ENCODE results near the gene UBR4. TPM values are rescaled to one million over a fixed set of nuclear protein-coding genes. Genes with fewer than 3 reads are reported as not detected.

Gene UBR4
- total and polyA plus RNA-seq, 2 experiments from 2014 or later: 111 to 230 TPM

GRCh38 chr1:19033926-19034680, 176.0 kb downstream of the UBR4 start:
- no peaks in the 10 kb centered on the region for H3K9me3 Mint-ChIP-seq
- H3K79me2 ChIP-seq (replicated peaks; ENCODE audit: insufficient read depth): no peaks in the 10 kb centered on the region
- no peak overlapping the region for H2AFZ ChIP-seq
- no peak for TF ChIP-seq EZH2phosphoT487 (IDR thresholded peaks at IDR 0.05; ENCODE audit: unreplicated experiment)
- H3K27ac Mint-ChIP-seq: no peak overlapping the region
- H3K27ac ChIP-seq (ENCODE audit: low read depth): no peak overlapping the region
- H3F3A ChIP-seq (replicated peaks; ENCODE audit: low read depth): no peaks in the 10 kb centered on the region
- H3K4me1 ChIP-seq (ENCODE audit: insufficient read depth): no peaks in the 10 kb centered on the region
- no peak overlapping the region for H3K4me3 ChIP-seq
- DNase-seq (ENCODE audit: low spot score) (no peak), ATAC-seq (no peak)
- no peak overlapping the region for H3K4me2 ChIP-seq
- no peaks in the 10 kb centered on the region for H3K36me3 Mint-ChIP-seq (ENCODE audit: low read depth)
- no peaks in the 10 kb centered on the region for H3K9me2 ChIP-seq (ENCODE audit: insufficient read depth)
- H3K4me3 Mint-ChIP-seq: no peak overlapping the region
- peaks cover 3% of the 10 kb centered on the region; the same call in 1 of the 3 replicates for H3K4me1 Mint-ChIP-seq
- H3K27me3 ChIP-seq (ENCODE audit: insufficient read depth): no peaks in the 10 kb centered on the region
- H3K27me3 Mint-ChIP-seq (ENCODE audit: insufficient read depth, low read depth, poor library complexity): peaks cover 4% of the 10 kb centered on the region
- no peaks in the 10 kb centered on the region for H4K20me1 ChIP-seq (replicated peaks; ENCODE audit: insufficient read depth)
- no peaks in the 10 kb centered on the region for H3K36me3 ChIP-seq (ENCODE audit: insufficient read depth)

- peaks cover 3% of the 10 kb centered on the region; the same call in 1 of the 3 replicates for H3K4me1 Mint-ChIP-seq
- DNase-seq (ENCODE audit: low spot score) (no peak), ATAC-seq (no peak)
- H3K27ac Mint-ChIP-seq: no peak overlapping the region
- no peak overlapping the region for H3K4me3 Mint-ChIP-seq
- H3K9me3 Mint-ChIP-seq: no peaks in the 10 kb centered on the region
- H3K36me3 ChIP-seq (ENCODE audit: insufficient read depth): no peaks in the 10 kb centered on the region
- H2AFZ ChIP-seq: no peak overlapping the region
- no peaks in the 10 kb centered on the region for H3K36me3 Mint-ChIP-seq (ENCODE audit: low read depth)
- no peaks in the 10 kb centered on the region for H3K79me2 ChIP-seq (replicated peaks; ENCODE audit: insufficient read depth)
- H3K27ac ChIP-seq (ENCODE audit: low read depth): no peak overlapping the region
- H3F3A ChIP-seq (replicated peaks; ENCODE audit: low read depth): no peaks in the 10 kb centered on the region
- no peaks in the 10 kb centered on the region for H3K4me1 ChIP-seq (ENCODE audit: insufficient read depth)
- peaks cover 4% of the 10 kb centered on the region for H3K27me3 Mint-ChIP-seq (ENCODE audit: insufficient read depth, low read depth, poor library complexity)
- no peaks in the 10 kb centered on the region for H3K27me3 ChIP-seq (ENCODE audit: insufficient read depth)
- no peaks in the 10 kb centered on the region for H3K9me2 ChIP-seq (ENCODE audit: insufficient read depth)
- no peak for TF ChIP-seq REST (IDR thresholded peaks at IDR 0.05; ENCODE audit: unreplicated experiment)
- TF ChIP-seq, protein P1, sequence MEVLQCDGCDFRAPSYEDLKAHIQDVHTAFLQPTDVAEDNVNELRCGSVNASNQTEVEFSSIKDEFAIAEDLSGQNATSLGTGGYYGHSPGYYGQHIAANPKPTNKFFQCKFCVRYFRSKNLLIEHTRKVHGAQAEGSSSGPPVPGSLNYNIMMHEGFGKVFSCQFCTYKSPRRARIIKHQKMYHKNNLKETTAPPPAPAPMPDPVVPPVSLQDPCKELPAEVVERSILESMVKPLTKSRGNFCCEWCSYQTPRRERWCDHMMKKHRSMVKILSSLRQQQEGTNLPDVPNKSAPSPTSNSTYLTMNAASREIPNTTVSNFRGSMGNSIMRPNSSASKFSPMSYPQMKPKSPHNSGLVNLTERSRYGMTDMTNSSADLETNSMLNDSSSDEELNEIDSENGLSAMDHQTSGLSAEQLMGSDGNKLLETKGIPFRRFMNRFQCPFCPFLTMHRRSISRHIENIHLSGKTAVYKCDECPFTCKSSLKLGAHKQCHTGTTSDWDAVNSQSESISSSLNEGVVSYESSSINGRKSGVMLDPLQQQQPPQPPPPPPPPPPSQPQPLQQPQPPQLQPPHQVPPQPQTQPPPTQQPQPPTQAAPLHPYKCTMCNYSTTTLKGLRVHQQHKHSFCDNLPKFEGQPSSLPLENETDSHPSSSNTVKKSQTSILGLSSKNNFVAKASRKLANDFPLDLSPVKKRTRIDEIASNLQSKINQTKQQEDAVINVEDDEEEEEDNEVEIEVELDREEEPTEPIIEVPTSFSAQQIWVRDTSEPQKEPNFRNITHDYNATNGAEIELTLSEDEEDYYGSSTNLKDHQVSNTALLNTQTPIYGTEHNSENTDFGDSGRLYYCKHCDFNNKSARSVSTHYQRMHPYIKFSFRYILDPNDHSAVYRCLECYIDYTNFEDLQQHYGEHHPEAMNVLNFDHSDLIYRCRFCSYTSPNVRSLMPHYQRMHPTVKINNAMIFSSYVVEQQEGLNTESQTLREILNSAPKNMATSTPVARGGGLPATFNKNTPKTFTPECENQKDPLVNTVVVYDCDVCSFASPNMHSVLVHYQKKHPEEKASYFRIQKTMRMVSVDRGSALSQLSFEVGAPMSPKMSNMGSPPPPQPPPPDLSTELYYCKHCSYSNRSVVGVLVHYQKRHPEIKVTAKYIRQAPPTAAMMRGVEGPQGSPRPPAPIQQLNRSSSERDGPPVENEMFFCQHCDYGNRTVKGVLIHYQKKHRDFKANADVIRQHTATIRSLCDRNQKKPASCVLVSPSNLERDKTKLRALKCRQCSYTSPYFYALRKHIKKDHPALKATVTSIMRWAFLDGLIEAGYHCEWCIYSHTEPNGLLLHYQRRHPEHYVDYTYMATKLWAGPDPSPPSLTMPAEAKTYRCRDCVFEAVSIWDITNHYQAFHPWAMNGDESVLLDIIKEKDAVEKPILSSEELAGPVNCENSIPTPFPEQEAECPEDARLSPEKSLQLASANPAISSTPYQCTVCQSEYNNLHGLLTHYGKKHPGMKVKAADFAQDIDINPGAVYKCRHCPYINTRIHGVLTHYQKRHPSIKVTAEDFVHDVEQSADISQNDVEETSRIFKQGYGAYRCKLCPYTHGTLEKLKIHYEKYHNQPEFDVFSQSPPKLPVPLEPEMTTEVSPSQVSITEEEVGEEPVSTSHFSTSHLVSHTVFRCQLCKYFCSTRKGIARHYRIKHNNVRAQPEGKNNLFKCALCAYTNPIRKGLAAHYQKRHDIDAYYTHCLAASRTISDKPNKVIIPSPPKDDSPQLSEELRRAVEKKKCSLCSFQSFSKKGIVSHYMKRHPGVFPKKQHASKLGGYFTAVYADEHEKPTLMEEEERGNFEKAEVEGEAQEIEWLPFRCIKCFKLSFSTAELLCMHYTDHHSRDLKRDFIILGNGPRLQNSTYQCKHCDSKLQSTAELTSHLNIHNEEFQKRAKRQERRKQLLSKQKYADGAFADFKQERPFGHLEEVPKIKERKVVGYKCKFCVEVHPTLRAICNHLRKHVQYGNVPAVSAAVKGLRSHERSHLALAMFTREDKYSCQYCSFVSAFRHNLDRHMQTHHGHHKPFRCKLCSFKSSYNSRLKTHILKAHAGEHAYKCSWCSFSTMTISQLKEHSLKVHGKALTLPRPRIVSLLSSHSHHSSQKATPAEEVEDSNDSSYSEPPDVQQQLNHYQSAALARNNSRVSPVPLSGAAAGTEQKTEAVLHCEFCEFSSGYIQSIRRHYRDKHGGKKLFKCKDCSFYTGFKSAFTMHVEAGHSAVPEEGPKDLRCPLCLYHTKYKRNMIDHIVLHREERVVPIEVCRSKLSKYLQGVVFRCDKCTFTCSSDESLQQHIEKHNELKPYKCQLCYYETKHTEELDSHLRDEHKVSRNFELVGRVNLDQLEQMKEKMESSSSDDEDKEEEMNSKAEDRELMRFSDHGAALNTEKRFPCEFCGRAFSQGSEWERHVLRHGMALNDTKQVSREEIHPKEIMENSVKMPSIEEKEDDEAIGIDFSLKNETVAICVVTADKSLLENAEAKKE (CRISPR knock-in tag; IDR thresholded peaks at IDR 0.05): no peak
- no peak for TF ChIP-seq POLR2AphosphoS5 (IDR thresholded peaks at IDR 0.05; ENCODE audit: low read depth)
- no peak for TF ChIP-seq EZH2phosphoT487 (IDR thresholded peaks at IDR 0.05; ENCODE audit: unreplicated experiment)
- TF ChIP-seq ZNF114 (CRISPR knock-in tag; IDR thresholded peaks at IDR 0.05): no peak
- no peak for TF ChIP-seq ZNF331 (CRISPR knock-in tag; IDR thresholded peaks at IDR 0.05; ENCODE audit: low read depth)
- no peak for TF ChIP-seq EZH2 (IDR thresholded peaks at IDR 0.05; ENCODE audit: low read depth, unreplicated experiment)
- TF ChIP-seq, protein P2, sequence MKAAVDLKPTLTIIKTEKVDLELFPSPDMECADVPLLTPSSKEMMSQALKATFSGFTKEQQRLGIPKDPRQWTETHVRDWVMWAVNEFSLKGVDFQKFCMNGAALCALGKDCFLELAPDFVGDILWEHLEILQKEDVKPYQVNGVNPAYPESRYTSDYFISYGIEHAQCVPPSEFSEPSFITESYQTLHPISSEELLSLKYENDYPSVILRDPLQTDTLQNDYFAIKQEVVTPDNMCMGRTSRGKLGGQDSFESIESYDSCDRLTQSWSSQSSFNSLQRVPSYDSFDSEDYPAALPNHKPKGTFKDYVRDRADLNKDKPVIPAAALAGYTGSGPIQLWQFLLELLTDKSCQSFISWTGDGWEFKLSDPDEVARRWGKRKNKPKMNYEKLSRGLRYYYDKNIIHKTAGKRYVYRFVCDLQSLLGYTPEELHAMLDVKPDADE (IDR thresholded peaks at IDR 0.05): no peak
- no peak for TF ChIP-seq CREB1 (CRISPR knock-in tag; IDR thresholded peaks at IDR 0.05; ENCODE audit: low read depth)
- no peak for TF ChIP-seq JUNB (IDR thresholded peaks at IDR 0.05; ENCODE audit: unreplicated experiment)
- H3K4me2 ChIP-seq: no peak overlapping the region
- no peaks in the 10 kb centered on the region for H4K20me1 ChIP-seq (replicated peaks; ENCODE audit: insufficient read depth)
- H3K4me3 ChIP-seq: no peak overlapping the region
Observed at GRCh38 chr1:19033515-19033839, 176.6 kb downstream of the UBR4 start.

Measured in GM23338 (cell line).